Measurements from ENCODE around the gene GAK. TPM values are rescaled to one million over a fixed set of nuclear protein-coding genes. Genes with fewer than 3 reads are reported as not detected.

Gene GAK
- total RNA-seq, 2 donors from 2014 or later = 197 to 265 TPM

GRCh38 chr4:866068-866760, 65.9 kb downstream of the GAK start:
- intact Hi-C loops (cut with DNase I, micrococcal nuclease) = no loop called here
- ATAC-seq = no peak
- no peak for DNase-seq

- ATAC-seq (peak; percentile 4), DNase-seq (no peak)
- intact Hi-C loops (cut with DNase I, micrococcal nuclease) = no loop called here
These were observed 66.5 kb downstream of the GAK start for GRCh38 chr4:865572-865971.

GRCh38 chr4:865121-865465, 67.0 kb downstream of the GAK start:
- DNase-seq (no peak), ATAC-seq (no peak)
- intact Hi-C loops (cut with DNase I, micrococcal nuclease) = no loop called here

- intact Hi-C loops (cut with DNase I, micrococcal nuclease) = no loop called here
- DNase-seq = no peak
These were observed 67.5 kb downstream of the GAK start for GRCh38 chr4:864456-865120.

GRCh38 chr4:860561-860960, 71.6 kb downstream of the GAK start:
- no peak for DNase-seq
- ATAC-seq = no peak
- intact Hi-C loops (cut with DNase I, micrococcal nuclease) = no loop called here

More at GRCh38 chr4:864456-865120, 67.5 kb downstream of the GAK start:
- no peak for ATAC-seq

- intact Hi-C loops (cut with DNase I, micrococcal nuclease) = no loop called here
- DNase-seq = no peak
- ATAC-seq = no peak
These were observed 72.6 kb downstream of the GAK start for GRCh38 chr4:859496-859895.

- intact Hi-C loops (cut with DNase I, micrococcal nuclease) = no loop called here
These were observed 73.2 kb downstream of the GAK start for GRCh38 chr4:858831-859451.

GRCh38 chr4:858041-858481, 74.1 kb downstream of the GAK start:
- intact Hi-C loops (cut with DNase I, micrococcal nuclease) = no loop called here
- DNase-seq (no peak), ATAC-seq (no peak)

More at GRCh38 chr4:858831-859451, 73.2 kb downstream of the GAK start:
- no peak for ATAC-seq
- no peak for DNase-seq

- intact Hi-C loops (cut with DNase I, micrococcal nuclease) = no loop called here
- ATAC-seq (no peak), DNase-seq (no peak)
These were observed 74.7 kb downstream of the GAK start for GRCh38 chr4:857461-857860.

GRCh38 chr4:856225-856901, 75.8 kb downstream of the GAK start:
- DNase-seq (no peak), ATAC-seq (no peak)
- intact Hi-C loops (cut with DNase I, micrococcal nuclease) = no loop called here

GRCh38 chr4:855880-856224, 76.3 kb downstream of the GAK start:
- intact Hi-C loops (cut with DNase I, micrococcal nuclease) = no loop called here
- ATAC-seq = no peak

GRCh38 chr4:854356-854755, 77.8 kb downstream of the GAK start:
- DNase-seq (no peak), ATAC-seq (no peak)
- intact Hi-C loops (cut with DNase I, micrococcal nuclease) = no loop called here

More at GRCh38 chr4:855880-856224, 76.3 kb downstream of the GAK start:
- no peak for DNase-seq

GRCh38 chr4:853416-853781, 78.7 kb downstream of the GAK start:
- ATAC-seq (no peak), DNase-seq (no peak)
- intact Hi-C loops (cut with DNase I, micrococcal nuclease) = no loop called here

- intact Hi-C loops (cut with DNase I, micrococcal nuclease) = no loop called here
- no peak for ATAC-seq
- DNase-seq = no peak
These were observed 80.2 kb downstream of the GAK start for GRCh38 chr4:851701-852430.

- intact Hi-C loops (cut with DNase I, micrococcal nuclease) = no loop called here
- peak; percentile 8 for ATAC-seq
- DNase-seq = no peak
These were observed 81.7 kb downstream of the GAK start for GRCh38 chr4:850323-850945.

GRCh38 chr4:849478-850175, 82.5 kb downstream of the GAK start:
- intact Hi-C loops (cut with DNase I, micrococcal nuclease) = no loop called here
- DNase-seq (no peak), ATAC-seq (no peak)

- intact Hi-C loops (cut with DNase I, micrococcal nuclease) = no loop called here
- DNase-seq (no peak), ATAC-seq (no peak)
These were observed 83.2 kb downstream of the GAK start for GRCh38 chr4:848803-849477.

- ATAC-seq = peak; percentile 9
- intact Hi-C loops (cut with DNase I, micrococcal nuclease) = no loop called here
- DNase-seq = no peak
These were observed 83.8 kb downstream of the GAK start for GRCh38 chr4:848307-848691.

Data from left colon (tissue), 2 donors.